ENCODE data around the gene PTCSC3. TPM values are rescaled to one million over a fixed set of nuclear protein-coding genes. Genes with fewer than 3 reads are reported as not detected.

Gene PTCSC3
- total and polyA plus RNA-seq, 9 of the 15 experiments (the other 6 are each of a cell fraction or from before 2014, with no cell fraction given), result not detected

DNA sequence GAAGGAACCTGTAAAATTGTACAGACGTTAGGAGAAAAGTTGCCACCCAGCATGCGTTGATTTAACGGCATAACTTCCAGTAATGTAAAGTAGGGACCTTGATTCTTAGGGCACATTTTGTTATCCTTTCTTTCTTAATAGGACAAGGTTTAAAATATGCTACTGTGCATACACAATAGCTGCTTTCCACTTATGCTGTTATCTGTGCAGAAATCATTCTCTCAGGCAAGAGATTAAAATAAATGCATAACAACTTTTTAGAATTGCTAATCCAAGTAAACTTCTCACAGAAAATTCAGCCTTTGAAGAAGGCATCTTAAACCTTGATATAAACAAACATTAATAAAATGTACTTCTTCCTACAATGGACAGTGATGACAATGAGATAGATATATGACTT, 16.0 kb upstream of the PTCSC3 start:
- no peak for ATAC-seq
- CTCF ChIA-PET (ENCODE audit: low intra/inter-chr PET ratio), result no interaction called here
- no peaks in the 10 kb centered on the region for H3K9me3 ChIP-seq (replicated peaks; ENCODE audit: control insufficient read depth, insufficient read depth, low read depth, low read length)
- 0% methylated on average over 3 of the region's 3 CpGs for WGBS (ENCODE audit: insufficient coverage, low coverage, missing lambda C conversion rate)
- no TSS peak for BruUV-seq (replicated peaks)
- H3K36me3 ChIP-seq (ENCODE audit: control insufficient read depth, insufficient read depth, low read length), result no peaks in the 10 kb centered on the region
- H3K27me3 ChIP-seq (ENCODE audit: control insufficient read depth in 2 of 2, insufficient read depth in 2 of 2, low read length in 2 of 2), result no peaks in the 10 kb centered on the region
- intact Hi-C loops (cut with micrococcal nuclease), result no loop called here
- H3K4me3 ChIP-seq, result no peak overlapping the region
- no peak overlapping the region for H3K27ac ChIP-seq (ENCODE audit: extremely low read depth, low read depth, low read length)
- no peak overlapping the region for H3K9ac ChIP-seq (ENCODE audit: insufficient read depth in 1 of 2, low read depth in 2 of 2, low read length in 2 of 2)
- H3K9me1 ChIP-seq (ENCODE audit: control insufficient read depth, insufficient read depth, low read length), result no peaks in the 10 kb centered on the region
- H2AFZ ChIP-seq (ENCODE audit: low read depth, low read length), result no peak overlapping the region
- no peaks in the 10 kb centered on the region for H3K4me1 ChIP-seq (replicated peaks in 1 of 2; ENCODE audit: control insufficient read depth in 2 of 2, insufficient read depth in 2 of 2, low read length in 2 of 2)
- no peak overlapping the region for H3K4me2 ChIP-seq (ENCODE audit: insufficient read depth, low read length)
- DNase-seq (ENCODE audit: extremely low read depth in 1 of 4, low spot score in 3 of 4), result no peak
- no peaks in the 10 kb centered on the region for H3K79me2 ChIP-seq (ENCODE audit: control insufficient read depth, insufficient read depth, low read length)
- H4K20me1 ChIP-seq (replicated peaks; ENCODE audit: control insufficient read depth, insufficient read depth, low read length), result no peaks in the 10 kb centered on the region
- FAIRE-seq, result no peak
- POLR2A ChIA-PET, result interaction anchor here (0.7 kb wide), 1 partner anchor 287 kb away, joined by 3 read pairs; no protein-coding TSS in a partner anchor
- in situ Hi-C loops (cut with MboI), result no loop called here
- no peak for TF ChIP-seq BRD4 (IDR thresholded peaks at IDR 0.05)
- TF ChIP-seq ZNF134 (CRISPR knock-in tag; conservative IDR thresholded peaks at IDR 0.05), result no peak
- no peak for TF ChIP-seq FOXK1 (CRISPR knock-in tag; IDR thresholded peaks at IDR 0.05; ENCODE audit: borderline replicate concordance)
- TF ChIP-seq, protein P1, sequence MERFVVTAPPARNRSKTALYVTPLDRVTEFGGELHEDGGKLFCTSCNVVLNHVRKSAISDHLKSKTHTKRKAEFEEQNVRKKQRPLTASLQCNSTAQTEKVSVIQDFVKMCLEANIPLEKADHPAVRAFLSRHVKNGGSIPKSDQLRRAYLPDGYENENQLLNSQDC (CRISPR knock-in tag; IDR thresholded peaks at IDR 0.05), result no peak
- TF ChIP-seq ZNF561 (CRISPR knock-in tag; conservative IDR thresholded peaks at IDR 0.05), result no peak
- TF ChIP-seq RBM25 (IDR thresholded peaks at IDR 0.05; ENCODE audit: low read depth, low read length, severe bottlenecking), result no peak
- TF ChIP-seq, protein P2, sequence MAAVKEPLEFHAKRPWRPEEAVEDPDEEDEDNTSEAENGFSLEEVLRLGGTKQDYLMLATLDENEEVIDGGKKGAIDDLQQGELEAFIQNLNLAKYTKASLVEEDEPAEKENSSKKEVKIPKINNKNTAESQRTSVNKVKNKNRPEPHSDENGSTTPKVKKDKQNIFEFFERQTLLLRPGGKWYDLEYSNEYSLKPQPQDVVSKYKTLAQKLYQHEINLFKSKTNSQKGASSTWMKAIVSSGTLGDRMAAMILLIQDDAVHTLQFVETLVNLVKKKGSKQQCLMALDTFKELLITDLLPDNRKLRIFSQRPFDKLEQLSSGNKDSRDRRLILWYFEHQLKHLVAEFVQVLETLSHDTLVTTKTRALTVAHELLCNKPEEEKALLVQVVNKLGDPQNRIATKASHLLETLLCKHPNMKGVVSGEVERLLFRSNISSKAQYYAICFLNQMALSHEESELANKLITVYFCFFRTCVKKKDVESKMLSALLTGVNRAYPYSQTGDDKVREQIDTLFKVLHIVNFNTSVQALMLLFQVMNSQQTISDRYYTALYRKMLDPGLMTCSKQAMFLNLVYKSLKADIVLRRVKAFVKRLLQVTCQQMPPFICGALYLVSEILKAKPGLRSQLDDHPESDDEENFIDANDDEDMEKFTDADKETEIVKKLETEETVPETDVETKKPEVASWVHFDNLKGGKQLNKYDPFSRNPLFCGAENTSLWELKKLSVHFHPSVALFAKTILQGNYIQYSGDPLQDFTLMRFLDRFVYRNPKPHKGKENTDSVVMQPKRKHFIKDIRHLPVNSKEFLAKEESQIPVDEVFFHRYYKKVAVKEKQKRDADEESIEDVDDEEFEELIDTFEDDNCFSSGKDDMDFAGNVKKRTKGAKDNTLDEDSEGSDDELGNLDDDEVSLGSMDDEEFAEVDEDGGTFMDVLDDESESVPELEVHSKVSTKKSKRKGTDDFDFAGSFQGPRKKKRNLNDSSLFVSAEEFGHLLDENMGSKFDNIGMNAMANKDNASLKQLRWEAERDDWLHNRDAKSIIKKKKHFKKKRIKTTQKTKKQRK (IDR thresholded peaks at IDR 0.05; ENCODE audit: borderline replicate concordance, low read depth, low read length), result no peak
- TF ChIP-seq, protein P3, sequence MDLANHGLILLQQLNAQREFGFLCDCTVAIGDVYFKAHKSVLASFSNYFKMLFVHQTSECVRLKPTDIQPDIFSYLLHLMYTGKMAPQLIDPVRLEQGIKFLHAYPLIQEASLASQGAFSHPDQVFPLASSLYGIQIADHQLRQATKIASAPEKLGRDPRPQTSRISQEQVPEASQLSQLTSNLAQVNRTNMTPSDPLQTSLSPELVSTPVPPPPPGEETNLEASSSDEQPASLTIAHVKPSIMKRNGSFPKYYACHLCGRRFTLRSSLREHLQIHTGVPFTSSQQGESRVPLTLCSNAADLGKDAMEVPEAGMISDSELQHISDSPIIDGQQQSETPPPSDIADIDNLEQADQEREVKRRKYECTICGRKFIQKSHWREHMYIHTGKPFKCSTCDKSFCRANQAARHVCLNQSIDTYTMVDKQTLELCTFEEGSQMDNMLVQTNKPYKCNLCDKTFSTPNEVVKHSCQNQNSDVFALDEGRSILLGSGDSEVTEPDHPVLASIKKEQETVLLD (IDR thresholded peaks at IDR 0.05), result no peak
- TF ChIP-seq, protein P4, sequence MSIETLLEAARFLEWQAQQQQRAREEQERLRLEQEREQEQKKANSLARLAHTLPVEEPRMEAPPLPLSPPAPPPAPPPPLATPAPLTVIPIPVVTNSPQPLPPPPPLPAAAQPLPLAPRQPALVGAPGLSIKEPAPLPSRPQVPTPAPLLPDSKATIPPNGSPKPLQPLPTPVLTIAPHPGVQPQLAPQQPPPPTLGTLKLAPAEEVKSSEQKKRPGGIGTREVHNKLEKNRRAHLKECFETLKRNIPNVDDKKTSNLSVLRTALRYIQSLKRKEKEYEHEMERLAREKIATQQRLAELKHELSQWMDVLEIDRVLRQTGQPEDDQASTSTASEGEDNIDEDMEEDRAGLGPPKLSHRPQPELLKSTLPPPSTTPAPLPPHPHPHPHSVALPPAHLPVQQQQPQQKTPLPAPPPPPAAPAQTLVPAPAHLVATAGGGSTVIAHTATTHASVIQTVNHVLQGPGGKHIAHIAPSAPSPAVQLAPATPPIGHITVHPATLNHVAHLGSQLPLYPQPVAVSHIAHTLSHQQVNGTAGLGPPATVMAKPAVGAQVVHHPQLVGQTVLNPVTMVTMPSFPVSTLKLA (conservative IDR thresholded peaks at IDR 0.05), result no peak
- TF ChIP-seq, protein P5, sequence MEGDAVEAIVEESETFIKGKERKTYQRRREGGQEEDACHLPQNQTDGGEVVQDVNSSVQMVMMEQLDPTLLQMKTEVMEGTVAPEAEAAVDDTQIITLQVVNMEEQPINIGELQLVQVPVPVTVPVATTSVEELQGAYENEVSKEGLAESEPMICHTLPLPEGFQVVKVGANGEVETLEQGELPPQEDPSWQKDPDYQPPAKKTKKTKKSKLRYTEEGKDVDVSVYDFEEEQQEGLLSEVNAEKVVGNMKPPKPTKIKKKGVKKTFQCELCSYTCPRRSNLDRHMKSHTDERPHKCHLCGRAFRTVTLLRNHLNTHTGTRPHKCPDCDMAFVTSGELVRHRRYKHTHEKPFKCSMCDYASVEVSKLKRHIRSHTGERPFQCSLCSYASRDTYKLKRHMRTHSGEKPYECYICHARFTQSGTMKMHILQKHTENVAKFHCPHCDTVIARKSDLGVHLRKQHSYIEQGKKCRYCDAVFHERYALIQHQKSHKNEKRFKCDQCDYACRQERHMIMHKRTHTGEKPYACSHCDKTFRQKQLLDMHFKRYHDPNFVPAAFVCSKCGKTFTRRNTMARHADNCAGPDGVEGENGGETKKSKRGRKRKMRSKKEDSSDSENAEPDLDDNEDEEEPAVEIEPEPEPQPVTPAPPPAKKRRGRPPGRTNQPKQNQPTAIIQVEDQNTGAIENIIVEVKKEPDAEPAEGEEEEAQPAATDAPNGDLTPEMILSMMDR (IDR thresholded peaks at IDR 0.05 in 2 of 3, conservative IDR thresholded peaks at IDR 0.05 in 1 of 3; ENCODE audit: insufficient read depth in 2 of 3, low read depth in 1 of 3, low read length in 3 of 3), result no peak
- TF ChIP-seq TCF7L2 (IDR thresholded peaks at IDR 0.05; ENCODE audit: low read depth, low read length), result no peak
- no peak for TF ChIP-seq TRIM24 (IDR thresholded peaks at IDR 0.05)
- TF ChIP-seq ZNF696 (CRISPR knock-in tag; conservative IDR thresholded peaks at IDR 0.05), result no peak
- no peak for TF ChIP-seq SMAD1 (IDR thresholded peaks at IDR 0.05; ENCODE audit: low read depth, low read length, partially characterized antibody)

Measured in K562 (cell line).